T-cell (primary cell): ENCODE measurements around the gene KSR1. TPM values are rescaled to one million over a fixed set of nuclear protein-coding genes. Genes with fewer than 3 reads are reported as not detected.
"Not testable (repeated sequence)": the region's sequence is repeated elsewhere in the genome, so short reads cannot be mapped to it uniquely, and the experiment has no call there.

Source experiments
- ATAC-seq, 4 experiments: fragments of 200-7000 bp in 3 of 4; fragments of 150-1000 bp in 1 of 4; cut with Tn5 transposase; replicated peaks in 1 of 4; 1 replicate in 3 of 4; 2 replicates in 1 of 4; pipeline ENCODE4 v1.10.0; 2021; ENCODE audit warnings: moderate library complexity in 3 of 4, mild to moderate bottlenecking in 2 of 4, moderate number of reproducible peaks in 1 of 4
- CTCF ChIA-PET, 2 donors: fragments of 300-600 bp; sonication (Branson Sonifier 250); formaldehyde crosslinking; loops; one replicate each; lab custom pipeline; 2022; ENCODE audit warnings: antibody characterized with exemption in 2 of 2; lab: Charles Lee
- POLR2A ChIA-PET, 2 donors: fragments of 300-600 bp; sonication (Branson Sonifier 250); formaldehyde crosslinking; loops; one replicate each; lab custom pipeline; 2022; ENCODE audit warnings: antibody characterized with exemption in 2 of 2; lab: Charles Lee
- DNase-seq, 35 experiments: peaks; one replicate each; pipeline versions ENCODE4 v3.0.0 to v3.0.0-alpha.2; 2013 to 2023
- H3K27ac ChIP-seq: one replicate; pipeline ENCODE4 v1.5.1; 2013; ENCODE audit warnings: low read length
- H3K27me3 ChIP-seq, 2 experiments: replicated peaks in 1 of 2; 1 replicate in 1 of 2; 2 replicates in 1 of 2; pipeline versions ENCODE4 v1.6.1 to v1.7.0; 2013; ENCODE audit warnings: low read length in 1 of 2, mixed read lengths in 1 of 2; ENCODE audit not compliant: control insufficient read depth in 2 of 2, insufficient read depth in 2 of 2; ENCODE audit errors: extremely low read depth in 1 of 2
- H3K36me3 ChIP-seq, 2 donors: 1 replicate in 1 of 2; 2 replicates in 1 of 2; pipeline versions ENCODE4 v1.6.1 to v1.7.0; 2013; ENCODE audit warnings: low read length in 1 of 2; ENCODE audit not compliant: control insufficient read depth in 2 of 2, insufficient read depth in 1 of 2; ENCODE audit errors: extremely low read depth in 1 of 2
- H3K4me1 ChIP-seq, 2 experiments: 1 replicate in 1 of 2; 2 replicates in 1 of 2; pipeline versions ENCODE4 v1.6.1 to v1.7.0; 2013; ENCODE audit warnings: low read length in 2 of 2, mixed read lengths in 1 of 2; ENCODE audit not compliant: insufficient read depth in 2 of 2, control insufficient read depth in 1 of 2; ENCODE audit errors: extremely low read depth in 1 of 2
- H3K4me3 ChIP-seq, 2 donors: 1 replicate in 1 of 2; 2 replicates in 1 of 2; pipeline versions ENCODE4 v1.5.1 to v1.7.0; 2013; ENCODE audit warnings: mild to moderate bottlenecking in 2 of 2, low read length in 1 of 2, moderate library complexity in 1 of 2; ENCODE audit not compliant: control insufficient read depth in 1 of 2; ENCODE audit errors: extremely low read depth in 1 of 2
- H3K9me3 ChIP-seq: 2 replicates; pipeline ENCODE4 v1.7.0; 2013
- H3K27ac Mint-ChIP-seq, 2 donors: one replicate each; pipeline ENCODE4 v1.8.0; 2020 to 2021; ENCODE audit warnings: mild to moderate bottlenecking in 2 of 2, mixed read lengths in 2 of 2
- H3K27me3 Mint-ChIP-seq, 2 donors: one replicate each; pipeline ENCODE4 v1.8.0; 2021 to 2022; ENCODE audit warnings: mixed read lengths in 2 of 2
- H3K36me3 Mint-ChIP-seq: one replicate; pipeline ENCODE4 v1.8.0; 2021; ENCODE audit warnings: mixed read lengths
- H3K4me1 Mint-ChIP-seq, 3 donors: one replicate each; pipeline ENCODE4 v1.8.0; 2020 to 2022; ENCODE audit warnings: mixed read lengths in 3 of 3, mild to moderate bottlenecking in 1 of 3
- H3K4me3 Mint-ChIP-seq, 3 donors: one replicate each; pipeline ENCODE4 v1.8.0; 2020 to 2022; ENCODE audit warnings: mild to moderate bottlenecking in 3 of 3, mixed read lengths in 3 of 3, moderate library complexity in 3 of 3
- H3K9me3 Mint-ChIP-seq, 3 donors: one replicate each; pipeline ENCODE4 v1.8.0; 2020 to 2022; ENCODE audit warnings: mixed read lengths in 3 of 3
- WGBS: methylation state at CpG from one replicate; pipeline ENCODE4 v1.1.5; 2013; ENCODE audit warnings: missing lambda C conversion rate; ENCODE audit not compliant: insufficient coverage; 5-methylcytosine and 5-hydroxymethylcytosine counted together
- total RNA-seq, 35 experiments: library from RNA in 6 of 35; stranded (reverse) in 6 of 35; fragments of 120-200 nt in 1 of 35; gene quantifications; one replicate each; pipeline versions ENCODE4 v1.2.1 to v1.2.4 and lab custom pipeline; 2013 to 2026

The KSR1 gene
- total RNA-seq, 5 donors from 2014 or later (not counting 1 experiment from before 2014, with no cell fraction given): 26.8 to 35.8 (median 27.6) TPM

- Mint-ChIP-seq H3K4me1 (peaks cover 0 to 9% (median 5%) of the 10 kb centered on the region in 3 donors), H3K9me3 (peaks cover 4 to 11% (median 8%) of the 10 kb centered on the region in 3 donors), H3K27ac (no peak overlapping the region), H3K36me3 (peaks cover 32% of the 10 kb centered on the region), H3K27me3 (no peaks in the 10 kb centered on the region), H3K4me3 (no peak overlapping the region)
- WGBS: over 99% methylated on average over 8 of the region's 11 CpGs
- Histone ChIP-seq H3K4me3 (no peak overlapping the region), H3K27me3 (no peaks in the 10 kb centered on the region), H3K9me3 (no peaks in the 10 kb centered on the region), H3K4me1 (no peaks in the 10 kb centered on the region), H3K36me3 (no peaks in the 10 kb centered on the region), H3K27ac (no peak overlapping the region)
- DNase-seq (no peak), ATAC-seq (no peak)
- ChIA-PET POLR2A (no interaction called here), CTCF (no interaction called here)
These were observed 43.4 kb downstream of the KSR1 start for GRCh38 chr17:27499451-27500265.

GRCh38 chr17:27501338-27501737, 45.1 kb downstream of the KSR1 start:
- not testable (repeated sequence) for H3K27ac Mint-ChIP-seq, DNase-seq, H3K27me3 Mint-ChIP-seq, H3K9me3 ChIP-seq, H3K4me3 ChIP-seq, H3K27me3 ChIP-seq, H3K4me1 ChIP-seq, H3K27ac ChIP-seq, H3K4me3 Mint-ChIP-seq, ATAC-seq, H3K36me3 ChIP-seq
- Mint-ChIP-seq H3K36me3 (peaks cover 36% of the 10 kb centered on the region), H3K9me3 (peaks cover 4 to 11% (median 8%) of the 10 kb centered on the region in 3 donors), H3K4me1 (peaks cover 10 to 20% (median 11%) of the 10 kb centered on the region in 3 donors)
- WGBS: no CpG with 5 or more reads among the region's 3 CpGs
- POLR2A ChIA-PET: interaction anchor here (0.6 kb wide), 3 partner anchors 26 to 46 kb away, joined by 3 to 6 read pairs (median 4); no protein-coding TSS in a partner anchor
- CTCF ChIA-PET: interaction anchor here in 1 of 2 donors (0.6 kb wide), 2 partner anchors 73 to 168 kb away, joined by 3 to 7 read pairs; no protein-coding TSS in a partner anchor

GRCh38 chr17:27502526-27503324, 46.5 kb downstream of the KSR1 start:
- ChIA-PET CTCF (no interaction called here), POLR2A (no interaction called here)
- DNase-seq: no peak
- H3K27me3 ChIP-seq: no peaks in the 10 kb centered on the region
- H3K27ac ChIP-seq: no peak overlapping the region
- no peaks in the 10 kb centered on the region for H3K4me1 ChIP-seq
- WGBS: 94% methylated on average over 5 of the region's 12 CpGs
- Mint-ChIP-seq H3K4me3 (no peak overlapping the region), H3K36me3 (peaks cover 34% of the 10 kb centered on the region), H3K27me3 (no peaks in the 10 kb centered on the region), H3K9me3 (peaks cover 4 to 11% (median 8%) of the 10 kb centered on the region in 3 donors), H3K4me1 (peaks cover 15 to 20% (median 16%) of the 10 kb centered on the region in 3 donors), H3K27ac (no peak overlapping the region)
- H3K36me3 ChIP-seq: no peaks in the 10 kb centered on the region
- ATAC-seq: no peak
- no peak overlapping the region for H3K4me3 ChIP-seq
- no peaks in the 10 kb centered on the region for H3K9me3 ChIP-seq

- Histone ChIP-seq H3K36me3 (no peaks in the 10 kb centered on the region), H3K4me1 (no peaks in the 10 kb centered on the region), H3K4me3 (no peak overlapping the region), H3K27ac (no peak overlapping the region), H3K9me3 (no peaks in the 10 kb centered on the region), H3K27me3 (no peaks in the 10 kb centered on the region)
- DNase-seq (no peak), ATAC-seq (no peak)
- H3K4me1 Mint-ChIP-seq: peaks cover 15 to 20% (median 16%) of the 10 kb centered on the region in 3 donors
- H3K9me3 Mint-ChIP-seq: peaks cover 4 to 11% (median 8%) of the 10 kb centered on the region in 3 donors
- H3K36me3 Mint-ChIP-seq: peaks cover 33% of the 10 kb centered on the region
- no CpG with 5 or more reads among the region's 8 CpGs for WGBS
- ChIA-PET POLR2A (no interaction called here), CTCF (no interaction called here)
- H3K27me3 Mint-ChIP-seq: no peaks in the 10 kb centered on the region
- H3K4me3 Mint-ChIP-seq: no peak overlapping the region
- H3K27ac Mint-ChIP-seq: no peak overlapping the region
These were observed 47.4 kb downstream of the KSR1 start for GRCh38 chr17:27503611-27504010.

GRCh38 chr17:27504188-27504995, 48.1 kb downstream of the KSR1 start:
- no peaks in the 10 kb centered on the region for H3K27me3 ChIP-seq
- Mint-ChIP-seq H3K27me3 (no peaks in the 10 kb centered on the region), H3K4me1 (peaks cover 15 to 20% (median 16%) of the 10 kb centered on the region in 3 donors), H3K36me3 (peaks cover 33% of the 10 kb centered on the region), H3K9me3 (peaks cover 4 to 11% (median 8%) of the 10 kb centered on the region in 3 donors), H3K27ac (no peak overlapping the region), H3K4me3 (no peak overlapping the region)
- WGBS: 98% methylated on average over 12 of the region's 15 CpGs
- no peaks in the 10 kb centered on the region for H3K4me1 ChIP-seq
- DNase-seq: no peak
- ATAC-seq: no peak
- H3K27ac ChIP-seq: no peak overlapping the region
- ChIA-PET CTCF (no interaction called here), POLR2A (no interaction called here)
- H3K4me3 ChIP-seq: no peak overlapping the region
- H3K9me3 ChIP-seq: no peaks in the 10 kb centered on the region
- H3K36me3 ChIP-seq: no peaks in the 10 kb centered on the region
